ENCODE data around the gene CES2. TPM values are rescaled to one million over a fixed set of nuclear protein-coding genes. Genes with fewer than 3 reads are reported as not detected.

CES2 gene
- total and polyA plus RNA-seq, 2 donors (not counting 1 experiment from before 2014, with no cell fraction given), result 23.5 to 47.8 TPM

DNA sequence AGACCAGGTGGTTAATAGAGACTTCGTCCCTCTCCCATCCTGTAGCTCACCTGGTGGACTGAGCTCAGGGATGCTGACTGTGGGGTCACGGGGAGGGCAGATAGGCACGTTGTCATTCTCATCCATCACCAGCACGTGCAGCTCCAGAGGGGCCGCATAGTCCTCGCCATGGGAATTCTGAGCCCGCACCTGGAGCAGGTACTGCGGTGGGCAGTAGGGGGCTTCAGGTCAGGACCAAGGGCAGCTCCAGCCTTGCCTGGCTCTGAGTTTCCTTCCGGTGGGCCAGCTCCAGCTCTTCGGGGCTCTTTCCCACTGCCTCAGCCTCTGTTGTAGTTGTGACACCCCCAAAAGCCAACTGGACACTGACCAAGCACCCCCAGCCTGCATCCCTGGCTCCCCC lies 22.2 kb upstream of the CES2 start:
- H3K27me3 ChIP-seq (replicated peaks in 1 of 4; ENCODE audit: control extremely low read depth in 1 of 4, control insufficient read depth in 3 of 4, insufficient read depth in 4 of 4, low read length in 3 of 4), result no peaks in the 10 kb centered on the region
- H2AFZ ChIP-seq (ENCODE audit: insufficient read depth, low read depth, low read length, poor library complexity, severe bottlenecking), result no peak overlapping the region
- intact Hi-C loops (cut with micrococcal nuclease), result no loop called here
- ATAC-seq (ENCODE audit: low read depth), result no peak
- no peak overlapping the region for H3K4me3 ChIP-seq (ENCODE audit: control extremely low read depth in 1 of 5, extremely low read depth in 1 of 5, insufficient read depth in 1 of 5, low read depth in 2 of 5, low read length in 4 of 5)
- H3K27ac Mint-ChIP-seq, result no peak overlapping the region
- H3K4me1 Mint-ChIP-seq, result no peaks in the 10 kb centered on the region
- WGBS (ENCODE audit: insufficient coverage), result 53% methylated on average over 10 of the region's 10 CpGs
- H3K4me3 Mint-ChIP-seq, result no peak overlapping the region
- H3K9me3 Mint-ChIP-seq (ENCODE audit: insufficient read depth), result no peaks in the 10 kb centered on the region
- H4K20me1 ChIP-seq (ENCODE audit: control insufficient read depth, insufficient read depth, low read length, poor library complexity, severe bottlenecking), result no peaks in the 10 kb centered on the region
- POLR2A ChIA-PET, result no interaction called here
- no peaks in the 10 kb centered on the region for H3K4me1 ChIP-seq (ENCODE audit: control insufficient read depth in 2 of 2, insufficient read depth in 2 of 2, low read length in 2 of 2)
- no peaks in the 10 kb centered on the region for H3K36me3 ChIP-seq (replicated peaks in 1 of 2; ENCODE audit: control extremely low read depth in 1 of 2, control insufficient read depth in 1 of 2, extremely low read depth in 1 of 2, insufficient read depth in 2 of 2, low read length in 1 of 2)
- no peak for DNase-seq
- CTCF ChIA-PET, result interaction anchor here (0.6 kb wide), 1 partner anchor 45 kb away, joined by 4 read pairs; no protein-coding TSS in a partner anchor
- H3K9ac ChIP-seq (ENCODE audit: low read length), result no peak overlapping the region
- peaks cover 6% of the 10 kb centered on the region for H3K27me3 Mint-ChIP-seq
- no peak for TF ChIP-seq EZH2 (IDR thresholded peaks at IDR 0.05; ENCODE audit: borderline replicate concordance, insufficient read depth, low read depth, low read length, poor library complexity, severe bottlenecking)
- TF ChIP-seq, protein P1, sequence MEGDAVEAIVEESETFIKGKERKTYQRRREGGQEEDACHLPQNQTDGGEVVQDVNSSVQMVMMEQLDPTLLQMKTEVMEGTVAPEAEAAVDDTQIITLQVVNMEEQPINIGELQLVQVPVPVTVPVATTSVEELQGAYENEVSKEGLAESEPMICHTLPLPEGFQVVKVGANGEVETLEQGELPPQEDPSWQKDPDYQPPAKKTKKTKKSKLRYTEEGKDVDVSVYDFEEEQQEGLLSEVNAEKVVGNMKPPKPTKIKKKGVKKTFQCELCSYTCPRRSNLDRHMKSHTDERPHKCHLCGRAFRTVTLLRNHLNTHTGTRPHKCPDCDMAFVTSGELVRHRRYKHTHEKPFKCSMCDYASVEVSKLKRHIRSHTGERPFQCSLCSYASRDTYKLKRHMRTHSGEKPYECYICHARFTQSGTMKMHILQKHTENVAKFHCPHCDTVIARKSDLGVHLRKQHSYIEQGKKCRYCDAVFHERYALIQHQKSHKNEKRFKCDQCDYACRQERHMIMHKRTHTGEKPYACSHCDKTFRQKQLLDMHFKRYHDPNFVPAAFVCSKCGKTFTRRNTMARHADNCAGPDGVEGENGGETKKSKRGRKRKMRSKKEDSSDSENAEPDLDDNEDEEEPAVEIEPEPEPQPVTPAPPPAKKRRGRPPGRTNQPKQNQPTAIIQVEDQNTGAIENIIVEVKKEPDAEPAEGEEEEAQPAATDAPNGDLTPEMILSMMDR (IDR thresholded peaks at IDR 0.05), result no peak
- no peaks in the 10 kb centered on the region for H3K79me2 ChIP-seq (ENCODE audit: control insufficient read depth, insufficient read depth, low read length)
- no peak overlapping the region for H3K27ac ChIP-seq (ENCODE audit: low read length in 2 of 2)
- H3K9me3 ChIP-seq (ENCODE audit: control extremely low read depth in 1 of 3, control insufficient read depth in 2 of 3, insufficient read depth in 1 of 3, low read length in 2 of 3), result no peaks in the 10 kb centered on the region
- no peak overlapping the region for H3K4me2 ChIP-seq (replicated peaks; ENCODE audit: low read depth, low read length, poor library complexity, severe bottlenecking)

DNA sequence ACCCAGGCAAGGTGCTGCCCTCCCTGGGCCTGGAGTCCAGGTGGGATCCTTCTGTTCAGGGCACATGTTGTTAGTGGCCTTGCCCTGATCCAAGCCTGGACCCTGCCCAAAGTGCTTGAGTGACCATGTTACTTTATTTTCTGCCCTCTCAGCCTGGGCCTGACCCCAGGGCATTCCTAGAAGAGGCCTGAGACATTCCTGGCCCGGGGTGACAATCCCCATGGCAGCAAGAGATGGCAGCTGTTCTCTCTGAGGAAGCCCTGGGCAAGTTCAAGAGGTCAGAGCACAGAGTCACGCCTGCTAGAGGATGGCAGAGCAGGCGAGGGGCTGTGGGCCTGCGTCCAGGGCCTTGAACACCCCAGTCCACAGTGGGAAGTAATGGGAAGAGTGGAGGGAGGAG lies 21.6 kb upstream of the CES2 start:
- Histone ChIP-seq H3K27me3 (replicated peaks in 1 of 4; ENCODE audit: control extremely low read depth in 1 of 4, control insufficient read depth in 3 of 4, insufficient read depth in 4 of 4, low read length in 3 of 4) (no peaks in the 10 kb centered on the region), H4K20me1 (ENCODE audit: control insufficient read depth, insufficient read depth, low read length, poor library complexity, severe bottlenecking) (no peaks in the 10 kb centered on the region), H3K4me2 (replicated peaks; ENCODE audit: low read depth, low read length, poor library complexity, severe bottlenecking) (no peak overlapping the region), H3K9ac (ENCODE audit: low read length) (no peak overlapping the region), H3K4me1 (ENCODE audit: control insufficient read depth in 2 of 2, insufficient read depth in 2 of 2, low read length in 2 of 2) (no peaks in the 10 kb centered on the region), H3K9me3 (ENCODE audit: control extremely low read depth in 1 of 3, control insufficient read depth in 2 of 3, insufficient read depth in 1 of 3, low read length in 2 of 3) (no peaks in the 10 kb centered on the region), H3K79me2 (ENCODE audit: control insufficient read depth, insufficient read depth, low read length) (no peaks in the 10 kb centered on the region), H3K27ac (ENCODE audit: low read length in 2 of 2) (no peak overlapping the region), H2AFZ (ENCODE audit: insufficient read depth, low read depth, low read length, poor library complexity, severe bottlenecking) (no peak overlapping the region), H3K4me3 (ENCODE audit: control extremely low read depth in 1 of 5, extremely low read depth in 1 of 5, insufficient read depth in 1 of 5, low read depth in 2 of 5, low read length in 4 of 5) (no peak overlapping the region), H3K36me3 (replicated peaks in 1 of 2; ENCODE audit: control extremely low read depth in 1 of 2, control insufficient read depth in 1 of 2, extremely low read depth in 1 of 2, insufficient read depth in 2 of 2, low read length in 1 of 2) (no peaks in the 10 kb centered on the region)
- intact Hi-C loops (cut with micrococcal nuclease), result no loop called here
- Mint-ChIP-seq H3K9me3 (ENCODE audit: insufficient read depth) (no peaks in the 10 kb centered on the region), H3K4me3 (no peak overlapping the region), H3K27ac (no peak overlapping the region), H3K27me3 (peaks cover 6% of the 10 kb centered on the region), H3K4me1 (no peaks in the 10 kb centered on the region)
- ChIA-PET CTCF (no interaction called here), POLR2A (no interaction called here)
- DNase-seq (no peak), ATAC-seq (ENCODE audit: low read depth) (no peak)
- TF ChIP-seq EZH2 (IDR thresholded peaks at IDR 0.05; ENCODE audit: borderline replicate concordance, insufficient read depth, low read depth, low read length, poor library complexity, severe bottlenecking), result no peak
- TF ChIP-seq, protein P1 (IDR thresholded peaks at IDR 0.05), result no peak
- WGBS (ENCODE audit: insufficient coverage), result 87% methylated on average over 4 of the region's 4 CpGs

Data from B cell (primary cell).